H54 (cell line): Measurements from ENCODE around the gene CNBP.
"Not testable (repeated sequence)": the region's sequence is repeated elsewhere in the genome, so short reads cannot be mapped to it uniquely, and the experiment has no call there.

Experiments used
- DNase-seq: peaks from one replicate; pipeline ENCODE4 v3.0.0; 2011; ENCODE audit warnings: low spot score, mixed read lengths; ENCODE audit not compliant: insufficient read length
- FAIRE-seq: peaks from 3 replicates; lab custom pipeline; 2011; peaks lifted over from hg19 to GRCh38; lab: Jason Lieb, UNC
- POLR2A ChIP-seq: IDR thresholded peaks from 2 replicates; pipeline ENCODE4 v1.6.1; 2011; ENCODE audit warnings: low read depth, mild to moderate bottlenecking, low read length

CNBP gene

DNA sequence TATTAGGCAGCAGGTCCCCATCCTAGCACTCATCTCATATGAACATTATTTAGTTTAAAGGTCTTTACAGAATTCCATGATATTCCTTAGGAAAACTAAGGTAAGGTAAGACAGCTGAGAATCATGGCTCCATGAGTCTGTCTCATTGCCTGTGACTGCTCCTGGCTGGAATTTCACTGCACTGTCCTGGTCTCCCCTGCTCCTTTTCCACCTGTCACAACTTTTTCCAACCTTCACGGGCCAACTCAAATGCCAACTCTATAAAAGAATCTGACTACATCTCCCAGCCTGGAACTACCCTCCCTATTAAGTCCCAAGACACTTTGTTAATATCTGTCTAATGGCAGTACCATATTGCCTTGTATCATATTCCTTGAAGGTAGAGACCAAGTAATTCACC, 7.6 kb downstream of the CNBP start:
- FAIRE-seq: no peak
- no peak for DNase-seq
- TF ChIP-seq POLR2A: no peak

DNA sequence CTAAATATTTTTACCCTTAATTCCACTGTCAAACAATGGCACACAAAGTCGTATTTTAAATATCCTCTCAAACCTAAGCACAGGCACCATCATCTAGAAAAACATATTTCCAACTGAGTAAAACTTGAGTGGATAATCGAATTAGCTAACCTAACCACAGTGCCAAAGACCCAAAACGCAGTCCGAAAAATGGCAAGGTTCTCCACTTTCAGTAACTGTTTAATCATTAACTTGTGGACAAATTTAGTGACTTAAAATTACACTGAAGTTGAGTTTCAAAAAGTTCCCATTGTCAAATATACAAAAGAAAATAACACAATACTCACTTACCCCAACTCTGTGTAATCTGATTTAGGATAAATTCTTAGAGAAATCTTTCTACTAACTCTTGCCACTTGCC, 10.0 kb downstream of the CNBP start:
- no peak for FAIRE-seq
- DNase-seq: no peak
- TF ChIP-seq POLR2A: no peak

DNA sequence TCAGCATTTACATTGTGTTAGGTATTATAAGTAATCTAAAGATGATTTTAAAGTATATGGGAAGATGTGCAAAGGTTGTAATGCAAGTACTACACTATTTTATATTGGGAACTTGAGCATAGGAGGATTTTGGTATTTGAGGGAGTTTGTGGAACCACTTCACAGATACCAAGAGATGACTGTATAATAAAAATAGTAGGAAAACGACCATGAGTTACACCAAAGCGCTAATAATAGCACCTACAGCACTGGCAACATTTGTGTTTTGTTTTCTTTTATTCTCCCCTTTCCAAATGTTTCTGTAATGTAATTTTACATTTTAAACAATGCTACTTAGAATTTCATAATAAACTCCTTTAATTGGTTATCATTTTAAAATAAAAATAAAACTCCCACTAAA, 10.5 kb downstream of the CNBP start:
- no peak for TF ChIP-seq POLR2A
- no peak for FAIRE-seq

DNA sequence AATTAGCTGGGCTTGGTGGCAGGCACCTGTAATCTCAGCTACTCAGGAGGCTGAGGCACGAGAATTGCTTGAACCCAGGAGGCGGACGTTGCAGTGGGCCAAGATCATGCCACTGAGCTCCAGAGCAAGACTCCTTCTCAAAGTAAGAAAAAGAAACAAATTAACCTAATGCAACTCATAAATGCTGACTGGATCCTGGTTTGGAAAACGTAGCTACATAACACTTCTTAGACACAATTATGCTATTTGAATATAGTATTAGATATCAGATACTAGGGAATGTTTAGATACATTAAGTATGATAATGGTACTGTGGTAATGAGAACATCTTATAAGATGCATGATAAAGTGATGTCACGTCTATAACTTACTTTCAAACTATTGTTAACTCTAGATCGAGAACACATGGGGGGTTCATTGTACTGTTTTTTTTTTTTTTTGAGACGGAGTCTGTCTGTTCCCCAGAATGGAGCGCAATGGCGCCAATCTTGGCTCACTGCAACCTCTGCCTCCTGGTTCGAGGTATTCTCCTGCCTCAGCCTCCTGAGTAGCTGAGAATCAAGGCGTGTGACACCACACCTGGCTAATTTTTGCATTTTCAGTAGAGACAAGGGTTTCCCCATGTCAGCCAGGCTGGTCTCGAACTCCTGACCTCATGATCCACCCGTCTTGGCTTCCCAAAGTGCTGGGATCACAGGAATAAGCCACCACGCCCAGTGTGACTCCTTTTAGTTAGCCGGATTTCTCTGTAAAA, 16.9 kb downstream of the CNBP start:
- DNase-seq (no peak), FAIRE-seq (no peak)
- TF ChIP-seq POLR2A: no peak

More for the DNA sequence above, 10.5 kb downstream of the CNBP start:
- no peak for DNase-seq

DNA sequence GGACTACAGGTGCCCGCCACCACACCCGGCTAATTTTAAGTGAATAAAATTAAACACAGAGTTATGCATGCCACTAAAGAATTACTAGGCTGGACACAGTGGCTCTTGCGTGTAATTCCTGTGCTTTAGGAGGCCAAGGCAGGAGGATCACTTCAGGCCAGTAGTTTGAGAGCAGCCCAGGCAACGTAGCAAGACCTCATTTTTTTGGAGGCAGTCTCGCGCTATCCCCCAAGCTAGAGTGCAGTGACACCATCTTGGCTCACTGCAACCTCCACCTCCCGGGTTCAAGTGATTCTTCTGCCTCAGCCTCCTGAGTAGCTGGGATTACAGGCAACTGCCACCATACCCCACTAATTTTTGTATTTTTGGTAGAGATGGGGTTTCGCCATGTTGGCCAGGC, 18.1 kb downstream of the CNBP start:
- not testable (repeated sequence) for FAIRE-seq, DNase-seq

DNA sequence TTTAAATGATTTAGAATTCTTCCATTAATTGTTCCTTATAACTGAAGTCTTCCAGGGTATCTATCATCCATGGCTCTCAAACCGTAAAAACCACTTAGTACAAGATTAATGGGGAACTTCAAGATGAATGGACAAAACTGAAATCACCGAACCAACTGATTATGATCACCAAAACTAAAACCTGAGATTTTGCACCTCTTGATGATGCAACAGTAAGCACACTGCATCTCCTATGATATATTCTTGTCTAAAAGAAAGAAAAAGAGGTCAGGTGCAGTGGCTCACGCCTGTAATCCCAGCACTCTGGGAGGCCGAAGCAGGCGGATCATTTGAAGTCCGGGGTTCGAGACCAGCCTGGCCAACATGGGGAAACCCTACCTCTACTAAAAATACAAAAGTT, 19.2 kb downstream of the CNBP start:
- FAIRE-seq: no peak
- no peak for DNase-seq
- TF ChIP-seq POLR2A: no peak

DNA sequence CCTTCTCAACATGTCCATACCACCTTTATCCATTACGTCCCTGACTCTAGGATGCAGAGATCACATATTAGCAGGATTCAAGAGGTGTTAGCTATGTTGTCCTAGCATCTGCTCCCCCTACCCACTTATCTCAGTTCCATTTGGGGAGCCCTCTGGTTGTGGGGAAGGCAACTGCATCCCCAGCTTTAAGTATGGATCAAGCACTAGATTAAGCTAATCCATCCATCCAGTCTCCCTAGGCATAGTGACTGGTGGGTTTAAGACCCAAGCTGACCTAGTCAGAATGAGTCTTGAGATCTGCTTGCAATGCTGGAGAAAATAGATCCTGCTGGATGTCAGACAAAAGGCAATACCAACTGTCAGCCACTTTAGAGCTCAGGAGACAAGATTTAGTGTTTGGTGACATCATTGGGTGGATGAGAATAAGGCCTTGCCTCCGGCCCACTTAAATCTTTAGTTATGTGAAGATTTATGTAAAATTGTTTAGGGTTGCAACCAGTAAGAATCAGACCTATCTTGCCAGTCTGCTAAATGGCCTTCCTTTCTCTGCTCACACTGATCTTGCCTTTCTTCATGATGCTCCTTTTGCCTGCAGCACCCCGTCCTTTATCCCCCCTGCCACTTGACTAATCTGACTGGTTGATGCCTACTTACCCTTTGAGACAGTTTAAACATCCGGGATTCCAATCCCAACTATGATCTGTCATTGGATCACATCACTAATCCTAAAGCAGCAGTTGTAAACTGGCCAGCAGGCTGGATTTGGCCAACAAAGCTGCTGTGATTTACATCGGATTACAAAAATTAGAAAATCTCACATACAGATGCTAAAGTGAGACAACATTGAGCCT, 20.7 kb downstream of the CNBP start:
- peak; percentile 15 for DNase-seq
- no peak for TF ChIP-seq POLR2A
- no peak for FAIRE-seq

DNA sequence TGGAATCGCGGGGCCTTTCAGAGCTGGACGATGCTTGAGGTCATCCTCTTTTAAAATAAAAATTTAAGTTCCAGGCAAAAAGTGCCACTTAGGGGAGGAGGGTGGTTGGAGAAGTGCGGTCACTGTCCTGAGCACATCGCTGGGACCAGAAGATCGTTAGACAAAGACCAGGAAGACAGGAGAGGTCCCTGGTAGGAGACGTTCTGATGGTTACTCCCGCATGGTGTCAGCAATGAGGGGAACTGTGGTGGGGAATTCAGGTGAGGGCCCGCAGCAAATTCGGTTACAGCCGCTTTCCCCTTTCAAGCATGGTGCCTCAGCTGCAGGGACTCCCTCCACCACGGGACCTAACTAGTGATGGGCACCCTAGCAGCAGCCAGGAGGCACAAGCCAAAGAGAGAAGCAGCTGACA, 21.8 kb downstream of the CNBP start:
- FAIRE-seq (no peak), DNase-seq (peak; percentile 23)
- TF ChIP-seq POLR2A: peak; percentile 28; the same call in 1 of the 2 replicates

DNA sequence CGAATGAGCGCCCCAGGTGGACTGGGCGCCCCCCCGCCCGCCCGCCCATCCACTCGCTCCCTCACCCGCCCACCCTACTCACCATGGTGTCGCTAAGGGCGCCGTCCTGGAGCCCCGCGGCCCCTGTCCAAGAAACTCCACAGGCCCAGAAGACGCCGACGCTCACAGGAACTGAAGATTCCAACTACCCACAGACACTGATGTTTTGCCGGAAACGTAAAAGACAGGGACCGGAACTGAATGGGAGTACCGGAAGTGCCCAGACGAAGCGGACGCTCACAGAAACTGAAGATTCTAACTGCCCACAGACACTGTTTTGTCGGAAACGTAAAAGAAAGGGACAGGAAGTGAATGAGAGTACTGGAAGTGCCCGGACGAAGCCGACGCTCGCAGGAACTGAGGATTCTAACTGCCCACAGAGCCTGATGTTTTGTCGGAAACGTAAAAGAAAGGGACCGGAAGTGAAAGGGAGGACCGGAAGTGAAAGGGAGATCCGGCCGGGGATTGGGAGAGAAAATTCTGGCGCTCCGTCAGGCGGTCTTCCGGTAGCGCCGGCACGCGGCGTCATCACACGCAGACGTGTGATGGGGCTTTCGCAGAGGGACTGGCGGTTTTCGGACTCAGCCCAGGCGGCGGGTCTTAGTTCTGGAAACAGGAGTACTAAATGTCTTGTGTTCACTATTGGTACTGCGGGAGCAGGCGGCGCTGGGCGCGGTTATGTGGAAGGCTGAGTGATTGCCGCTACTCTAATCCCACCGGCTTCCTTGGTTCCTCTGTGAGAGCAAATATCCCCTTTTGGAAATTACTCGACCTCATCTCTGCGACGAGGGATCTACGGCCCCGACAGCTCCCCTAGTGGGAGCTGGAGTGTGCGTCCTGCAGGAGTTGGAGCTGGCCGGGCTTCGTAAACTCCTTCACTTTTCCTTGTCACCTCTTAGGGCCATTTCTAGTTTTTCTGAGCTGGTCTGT, 22.5 kb downstream of the CNBP start, which contains the start of gene ISY1:
TSS of gene ISY1 (minus strand) at position 173 of the 969 bp plus-strand sequence. CDS start at position 85, 88 bp downstream.
- peak; percentile 88 for TF ChIP-seq POLR2A
- peak; percentile 93 for DNase-seq
- peak; percentile 66 for FAIRE-seq

DNA sequence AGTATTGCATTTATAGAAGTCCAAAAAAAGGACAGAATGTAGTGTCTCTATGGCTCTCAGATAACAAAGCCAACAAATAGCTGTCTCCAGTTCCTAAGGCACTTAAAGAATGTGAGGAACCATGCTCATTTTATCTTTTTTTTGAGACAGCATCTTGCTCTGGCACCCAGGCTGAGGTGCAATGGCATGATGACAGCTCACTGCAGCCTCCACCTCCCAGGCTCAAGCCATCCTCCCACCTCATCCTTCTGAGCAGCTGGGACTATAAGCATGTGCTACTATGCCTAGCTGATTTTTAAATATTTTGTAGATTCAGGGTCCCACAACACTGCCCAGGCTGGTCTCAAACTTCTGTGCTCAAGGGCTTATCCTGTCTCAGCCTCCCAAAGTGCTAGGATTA, 38.9 kb downstream of the CNBP start:
- no peak for TF ChIP-seq POLR2A
- DNase-seq: no peak
- no peak for FAIRE-seq

DNA sequence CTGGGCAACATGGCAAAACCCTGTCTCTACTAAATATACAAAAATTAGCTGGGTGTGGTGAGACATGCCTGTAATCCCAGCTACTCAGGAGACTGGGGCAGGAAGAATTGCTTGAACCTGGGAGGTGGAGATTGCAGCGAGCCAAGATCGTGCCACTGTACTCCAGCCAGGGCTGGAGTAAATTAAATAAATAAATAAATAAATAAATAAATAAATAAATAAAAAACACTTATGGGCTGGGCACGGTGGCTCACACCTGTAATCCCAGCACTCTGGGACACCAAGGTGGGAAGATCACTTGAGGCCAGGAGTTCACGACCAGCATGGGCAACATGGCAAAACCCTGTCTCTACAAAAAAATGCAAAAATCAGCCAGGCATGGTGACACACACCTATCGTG, 42.7 kb downstream of the CNBP start:
- not testable (repeated sequence) for DNase-seq, FAIRE-seq

DNA sequence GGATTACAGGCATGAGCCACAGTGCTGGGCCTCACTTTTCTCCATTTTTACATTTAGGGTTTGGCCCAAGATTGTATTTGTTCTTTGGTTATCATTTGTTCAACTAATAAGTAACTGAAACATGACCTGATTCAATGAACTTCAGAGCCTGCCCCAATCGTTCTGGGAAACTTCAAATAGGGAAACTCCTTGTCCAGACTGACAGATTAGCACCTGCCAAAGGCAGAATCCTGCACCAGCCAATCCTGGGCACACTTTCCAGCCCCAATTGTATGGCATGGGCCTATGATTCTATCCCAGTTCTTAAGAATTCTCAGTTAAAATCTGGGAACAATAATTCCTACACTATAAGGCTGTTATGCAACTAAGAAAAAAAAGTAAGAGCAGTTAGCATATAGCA, 43.8 kb downstream of the CNBP start:
- TF ChIP-seq POLR2A: no peak
- FAIRE-seq (no peak), DNase-seq (no peak)

DNA sequence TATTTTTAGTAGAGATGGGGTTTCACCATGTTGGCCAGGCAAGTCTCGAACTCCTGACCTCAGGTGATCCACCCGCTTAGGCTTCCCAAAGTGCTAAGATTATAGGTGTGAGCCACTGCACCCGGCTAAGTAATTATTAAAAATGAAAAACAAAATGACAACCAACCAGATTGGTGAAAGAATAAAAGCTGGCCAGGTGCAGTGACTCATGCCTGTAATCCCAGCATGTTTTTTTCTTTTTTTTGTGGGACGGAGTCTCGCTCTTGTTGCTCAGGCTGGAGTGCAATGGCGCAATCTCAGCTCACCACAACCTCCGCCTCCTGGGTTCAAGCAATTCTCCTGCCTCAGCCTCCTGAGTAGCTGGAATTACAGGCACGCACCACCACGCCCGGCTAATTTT, 47.4 kb downstream of the CNBP start:
- DNase-seq, FAIRE-seq: not testable (repeated sequence)
